Neural crest cell (in vitro differentiated cells): ENCODE data around the gene PRR13. TPM values are rescaled to one million over a fixed set of nuclear protein-coding genes. Genes with fewer than 3 reads are reported as not detected.

ENCODE experiments used
- DNase-seq: peaks from one replicate; pipeline ENCODE4 v3.0.0; 2021; ENCODE audit warnings: low read depth, mixed read lengths, low spot score
- H3K27ac Mint-ChIP-seq: one replicate; pipeline ENCODE4 v1.8.0; 2021; ENCODE audit warnings: mild to moderate bottlenecking, mixed read lengths; ENCODE audit not compliant: unreplicated experiment
- H3K27me3 Mint-ChIP-seq: 2 replicates; pipeline ENCODE4 v1.8.0; 2021; ENCODE audit warnings: low read depth, mild to moderate bottlenecking, mixed read lengths
- H3K36me3 Mint-ChIP-seq: 2 replicates; pipeline ENCODE4 v1.8.0; 2021; ENCODE audit warnings: low read depth, mild to moderate bottlenecking, mixed read lengths
- H3K4me1 Mint-ChIP-seq: 2 replicates; pipeline ENCODE4 v1.8.0; 2021; ENCODE audit warnings: mixed read lengths
- H3K4me3 Mint-ChIP-seq: one replicate; pipeline ENCODE4 v1.8.0; 2021; ENCODE audit warnings: mild to moderate bottlenecking, mixed read lengths
- H3K9me3 Mint-ChIP-seq: 2 replicates; pipeline ENCODE4 v1.8.0; 2021; ENCODE audit warnings: mixed read lengths
- CTCF ChIP-seq: fragments of 200-600 bp; sonication (generic); conservative IDR thresholded peaks from 2 replicates; pipeline ENCODE4 v1.5.0; 2021; ENCODE audit warnings: antibody characterized with exemption, mild to moderate bottlenecking
- total RNA-seq: library from RNA; stranded (reverse); gene quantifications from 2 replicates; pipeline ENCODE4 v1.2.1, GENCODE V29; 2021

Gene PRR13
- total RNA-seq, 1 donor from 2014 or later = 82.8 TPM

GRCh38 chr12:53474077-53474476, 32.5 kb downstream of the PRR13 start:
- H3K27me3 Mint-ChIP-seq = peaks cover 3% of the 10 kb centered on the region
- H3K36me3 Mint-ChIP-seq = peaks cover 42% of the 10 kb centered on the region
- peak overlapping the region; percentile 66 for H3K4me3 Mint-ChIP-seq
- TF ChIP-seq CTCF = no peak
- H3K9me3 Mint-ChIP-seq = no peaks in the 10 kb centered on the region
- DNase-seq = no peak
- no peak overlapping the region for H3K27ac Mint-ChIP-seq
- peaks cover 53% of the 10 kb centered on the region for H3K4me1 Mint-ChIP-seq

GRCh38 chr12:53474819-53475218, 33.3 kb downstream of the PRR13 start:
- H3K9me3 Mint-ChIP-seq = no peaks in the 10 kb centered on the region
- no peak for DNase-seq
- H3K27ac Mint-ChIP-seq = no peak overlapping the region
- H3K27me3 Mint-ChIP-seq = peaks cover 3% of the 10 kb centered on the region
- no peak for TF ChIP-seq CTCF
- H3K4me3 Mint-ChIP-seq = peak overlapping the region; percentile 66
- peaks cover 46% of the 10 kb centered on the region for H3K36me3 Mint-ChIP-seq
- peaks cover 58% of the 10 kb centered on the region for H3K4me1 Mint-ChIP-seq

- peaks cover 40% of the 10 kb centered on the region for H3K36me3 Mint-ChIP-seq
- H3K4me3 Mint-ChIP-seq = peak overlapping the region; percentile 64
- peaks cover 57% of the 10 kb centered on the region for H3K4me1 Mint-ChIP-seq
- TF ChIP-seq CTCF = peak; percentile 48
- no peak for DNase-seq
- no peak overlapping the region for H3K27ac Mint-ChIP-seq
- H3K27me3 Mint-ChIP-seq = peaks cover 3% of the 10 kb centered on the region
- H3K9me3 Mint-ChIP-seq = no peaks in the 10 kb centered on the region
Measured at GRCh38 chr12:53476769-53477209, 35.3 kb downstream of the PRR13 start.

- H3K9me3 Mint-ChIP-seq = no peaks in the 10 kb centered on the region
- H3K27me3 Mint-ChIP-seq = peaks cover 16% of the 10 kb centered on the region
- TF ChIP-seq CTCF = no peak
- H3K27ac Mint-ChIP-seq = no peak overlapping the region
- H3K4me3 Mint-ChIP-seq = no peak overlapping the region
- DNase-seq = no peak
- peaks cover 36% of the 10 kb centered on the region for H3K36me3 Mint-ChIP-seq
- peaks cover 46% of the 10 kb centered on the region for H3K4me1 Mint-ChIP-seq
Measured at GRCh38 chr12:53478865-53479264, 37.3 kb downstream of the PRR13 start.

- Mint-ChIP-seq H3K4me3 (no peak overlapping the region), H3K27ac (no peak overlapping the region), H3K4me1 (peaks cover 41% of the 10 kb centered on the region), H3K9me3 (no peaks in the 10 kb centered on the region), H3K27me3 (peaks cover 16% of the 10 kb centered on the region), H3K36me3 (peaks cover 35% of the 10 kb centered on the region)
- DNase-seq = no peak
- no peak for TF ChIP-seq CTCF
Measured at GRCh38 chr12:53479331-53479730, 37.8 kb downstream of the PRR13 start.
